Measurements from ENCODE around the gene AKT3. TPM values are rescaled to one million over a fixed set of nuclear protein-coding genes. Genes with fewer than 3 reads are reported as not detected.

Gene AKT3
- total and polyA plus RNA-seq, 2 of the 8 experiments (the other 6 are each of a cell fraction or from before 2014, with no cell fraction given): 6.0 to 36.4 TPM

GRCh38 chr1:243562473-243562872 lies 287.6 kb downstream of the AKT3 start:
- FAIRE-seq: no peak
- no peaks in the 10 kb centered on the region for H4K20me1 ChIP-seq (replicated peaks in 1 of 2; ENCODE audit: control insufficient read depth in 1 of 2, insufficient read depth in 2 of 2, low read length in 2 of 2)

More at GRCh38 chr1:243562473-243562872, 287.6 kb downstream of the AKT3 start:
- DNase-seq (ENCODE audit: low read depth in 1 of 2, low spot score in 2 of 2): no peak
- CTCF ChIA-PET (ENCODE audit: partially characterized antibody): no interaction called here
- Histone ChIP-seq H3K9ac (replicated peaks in 1 of 4; ENCODE audit: extremely low read depth in 1 of 4, low read depth in 3 of 4, low read length in 3 of 4) (no peak overlapping the region), H3K27ac (ENCODE audit: low read depth, low read length) (no peak overlapping the region), H4K8ac (ENCODE audit: extremely low read depth, insufficient read depth, low read length) (no peak overlapping the region), H3K56ac (replicated peaks; ENCODE audit: insufficient read length, low read depth, low read length) (no peak overlapping the region), H3K23me2 (ENCODE audit: low read depth, low read length) (no peaks in the 10 kb centered on the region), H2BK15ac (ENCODE audit: low read length) (no peak overlapping the region), H3K9me3 (ENCODE audit: insufficient read depth in 2 of 2, low read depth in 1 of 2, low read length in 1 of 2) (peaks cover 0 to 5% of the 10 kb centered on the region in 2 experiments; a peak in 2 of 4 replicates), H3K23ac (ENCODE audit: insufficient read length) (no peak overlapping the region), H2BK20ac (ENCODE audit: low read length) (no peak overlapping the region), H3K4me1 (replicated peaks in 1 of 4; ENCODE audit: control insufficient read depth in 3 of 4, insufficient read depth in 4 of 4, low read length in 3 of 4) (peaks cover 0 to 3% (median 0%) of the 10 kb centered on the region in 4 experiments; a peak in 2 of 7 replicates), H3K4me3 (ENCODE audit: extremely low read depth in 1 of 4, insufficient read depth in 2 of 4, low read depth in 3 of 4, low read length in 4 of 4) (no peak overlapping the region), H2BK12ac (ENCODE audit: low read depth, low read length) (no peak overlapping the region), H3K27me3 (replicated peaks in 1 of 4; ENCODE audit: control insufficient read depth in 3 of 4, extremely low read depth in 1 of 4, insufficient read depth in 3 of 4, low read length in 3 of 4) (no peaks in the 10 kb centered on the region), H3K4ac (replicated peaks; ENCODE audit: insufficient read length, low read depth, low read length) (no peak overlapping the region), H3K4me2 (ENCODE audit: insufficient read depth in 1 of 2, low read depth in 2 of 2, low read length in 2 of 2) (no peak overlapping the region), H2BK5ac (ENCODE audit: low read depth, low read length) (no peak overlapping the region), H2AK5ac (ENCODE audit: low read depth, low read length) (no peak overlapping the region), H3K79me2 (ENCODE audit: control insufficient read depth in 1 of 2, insufficient read depth in 2 of 2, low read length in 2 of 2) (no peaks in the 10 kb centered on the region), H2BK120ac (replicated peaks; ENCODE audit: low read depth, low read length) (no peak overlapping the region), H3K18ac (ENCODE audit: extremely low read depth, low read length) (no peak overlapping the region), H3K36me3 (ENCODE audit: control insufficient read depth in 2 of 4, insufficient read depth in 4 of 4, low read length in 3 of 4) (peaks cover 0 to 11% (median 4%) of the 10 kb centered on the region in 4 experiments; a peak in 4 of 8 replicates), H4K91ac (replicated peaks; ENCODE audit: insufficient read length, low read length) (no peak overlapping the region), H4K5ac (ENCODE audit: insufficient read length, low read depth, low read length) (no peak overlapping the region), H3K79me1 (ENCODE audit: low read depth, low read length) (no peaks in the 10 kb centered on the region), H3K14ac (ENCODE audit: insufficient read length) (no peak overlapping the region), H2AFZ (ENCODE audit: low read length) (no peak overlapping the region)
- 90% methylated on average over 1 of the region's 1 CpG; no CpG with 5 or more reads in 1 of the 2 experiments for WGBS, 2 experiments (ENCODE audit: extremely low coverage in 1 of 2, insufficient coverage in 1 of 2, insufficient read length in 1 of 2, insufficient replicate concordance in 2 of 2, low coverage in 1 of 2, low lambda C conversion rate in 2 of 2, missing lambda C conversion rate in 1 of 2)
- POLR2A ChIA-PET (ENCODE audit: partially characterized antibody): no interaction called here
- no peak for TF ChIP-seq KDM1A (IDR thresholded peaks at IDR 0.05; ENCODE audit: borderline replicate concordance, low read length)
- TF ChIP-seq EP300 (IDR thresholded peaks at IDR 0.05; ENCODE audit: borderline replicate concordance in 1 of 2, low read depth in 2 of 2, low read length in 2 of 2): no peak
- TF ChIP-seq E2F6 (IDR thresholded peaks at IDR 0.05): no peak
- no peak for TF ChIP-seq SUZ12 (IDR thresholded peaks at IDR 0.05; ENCODE audit: low read length)
- TF ChIP-seq ASH2L (IDR thresholded peaks at IDR 0.05; ENCODE audit: low read length): no peak
- TF ChIP-seq SAP30 (IDR thresholded peaks at IDR 0.05; ENCODE audit: insufficient read depth, insufficient replicate concordance, low read length): no peak
- TF ChIP-seq POLR2AphosphoS5 (IDR thresholded peaks at IDR 0.05; ENCODE audit: low read depth, low read length): no peak
- no peak for TF ChIP-seq BACH1 (IDR thresholded peaks at IDR 0.05; ENCODE audit: low read length)
- TF ChIP-seq RBBP5 (IDR thresholded peaks at IDR 0.05; ENCODE audit: borderline replicate concordance, low read depth, low read length): no peak
- TF ChIP-seq NRF1 (IDR thresholded peaks at IDR 0.05; ENCODE audit: low read depth, low read length): no peak
- TF ChIP-seq CEBPB (IDR thresholded peaks at IDR 0.05; ENCODE audit: low read depth, low read length): no peak

Measured in H1 (cell line).